ENCODE results near the gene ISX. TPM values are rescaled to one million over a fixed set of nuclear protein-coding genes. Genes with fewer than 3 reads are reported as not detected.

ISX gene
- total RNA-seq, 1 donor from 2014 or later = 4.0 TPM

- peaks cover 4% of the 10 kb centered on the region for H3K9me3 Mint-ChIP-seq
- TF ChIP-seq, protein P1, sequence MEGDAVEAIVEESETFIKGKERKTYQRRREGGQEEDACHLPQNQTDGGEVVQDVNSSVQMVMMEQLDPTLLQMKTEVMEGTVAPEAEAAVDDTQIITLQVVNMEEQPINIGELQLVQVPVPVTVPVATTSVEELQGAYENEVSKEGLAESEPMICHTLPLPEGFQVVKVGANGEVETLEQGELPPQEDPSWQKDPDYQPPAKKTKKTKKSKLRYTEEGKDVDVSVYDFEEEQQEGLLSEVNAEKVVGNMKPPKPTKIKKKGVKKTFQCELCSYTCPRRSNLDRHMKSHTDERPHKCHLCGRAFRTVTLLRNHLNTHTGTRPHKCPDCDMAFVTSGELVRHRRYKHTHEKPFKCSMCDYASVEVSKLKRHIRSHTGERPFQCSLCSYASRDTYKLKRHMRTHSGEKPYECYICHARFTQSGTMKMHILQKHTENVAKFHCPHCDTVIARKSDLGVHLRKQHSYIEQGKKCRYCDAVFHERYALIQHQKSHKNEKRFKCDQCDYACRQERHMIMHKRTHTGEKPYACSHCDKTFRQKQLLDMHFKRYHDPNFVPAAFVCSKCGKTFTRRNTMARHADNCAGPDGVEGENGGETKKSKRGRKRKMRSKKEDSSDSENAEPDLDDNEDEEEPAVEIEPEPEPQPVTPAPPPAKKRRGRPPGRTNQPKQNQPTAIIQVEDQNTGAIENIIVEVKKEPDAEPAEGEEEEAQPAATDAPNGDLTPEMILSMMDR (conservative IDR thresholded peaks at IDR 0.05) = no peak
- no peak overlapping the region for H3K27ac Mint-ChIP-seq
- H3K36me3 Mint-ChIP-seq = no peaks in the 10 kb centered on the region
- peaks cover 39% of the 10 kb centered on the region for H3K27me3 Mint-ChIP-seq
- H3K4me1 Mint-ChIP-seq (ENCODE audit: unreplicated experiment) = no peaks in the 10 kb centered on the region
- H3K4me3 Mint-ChIP-seq = no peak overlapping the region
- no peak for DNase-seq (ENCODE audit: extremely low spot score, unreplicated experiment)
Observed at GRCh38 chr22:35053060-35053835, 12.7 kb upstream of the ISX start.

DNA sequence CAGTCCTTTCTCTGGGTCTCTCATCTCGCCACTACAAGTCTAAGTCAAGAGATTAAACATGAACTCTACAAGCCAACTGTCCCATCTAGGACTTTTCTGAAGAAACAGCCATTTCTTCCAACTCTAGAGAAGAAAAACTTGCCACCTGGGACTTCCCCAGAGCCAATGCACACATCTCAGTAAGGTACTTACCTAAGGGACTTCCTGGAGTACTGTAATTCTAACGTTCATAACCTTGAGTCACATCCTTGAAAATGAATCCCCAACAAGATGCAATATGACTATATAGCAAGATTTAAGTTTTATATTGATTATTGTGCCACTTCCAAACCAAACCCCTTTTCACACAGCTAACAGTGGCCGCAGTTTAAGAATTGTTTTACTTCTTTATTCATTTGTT lies 11.9 kb upstream of the ISX start:
- no peak for DNase-seq (ENCODE audit: extremely low spot score, unreplicated experiment)

DNA sequence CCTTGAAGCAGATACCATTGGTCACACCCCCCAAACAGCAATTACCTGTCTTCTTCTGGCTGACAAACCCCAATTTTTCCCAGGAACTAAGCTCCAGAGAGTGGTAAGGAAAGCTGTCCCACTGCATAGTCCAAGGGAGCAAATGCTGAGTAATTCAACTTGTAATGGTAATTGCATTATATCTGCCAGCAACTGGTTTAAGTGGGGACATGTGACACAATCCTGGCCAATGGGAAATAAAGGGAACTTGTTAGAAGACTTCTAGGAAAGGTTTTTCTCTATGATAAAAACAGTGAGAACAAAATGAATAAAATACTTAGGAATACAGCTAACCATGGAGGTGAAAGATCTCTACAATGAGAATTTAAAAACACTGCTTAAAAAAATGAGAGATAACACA lies 9.5 kb upstream of the ISX start:
- no peak overlapping the region for H3K4me3 Mint-ChIP-seq
- TF ChIP-seq, protein P1 (conservative IDR thresholded peaks at IDR 0.05) = no peak
- H3K9me3 Mint-ChIP-seq = peaks cover 4% of the 10 kb centered on the region

More for the DNA sequence above, 11.9 kb upstream of the ISX start:
- Mint-ChIP-seq H3K27me3 (peaks cover 35% of the 10 kb centered on the region), H3K36me3 (no peaks in the 10 kb centered on the region), H3K27ac (no peak overlapping the region), H3K9me3 (peaks cover 4% of the 10 kb centered on the region), H3K4me1 (ENCODE audit: unreplicated experiment) (no peaks in the 10 kb centered on the region), H3K4me3 (no peak overlapping the region)
- TF ChIP-seq, protein P1 (conservative IDR thresholded peaks at IDR 0.05) = no peak

DNA sequence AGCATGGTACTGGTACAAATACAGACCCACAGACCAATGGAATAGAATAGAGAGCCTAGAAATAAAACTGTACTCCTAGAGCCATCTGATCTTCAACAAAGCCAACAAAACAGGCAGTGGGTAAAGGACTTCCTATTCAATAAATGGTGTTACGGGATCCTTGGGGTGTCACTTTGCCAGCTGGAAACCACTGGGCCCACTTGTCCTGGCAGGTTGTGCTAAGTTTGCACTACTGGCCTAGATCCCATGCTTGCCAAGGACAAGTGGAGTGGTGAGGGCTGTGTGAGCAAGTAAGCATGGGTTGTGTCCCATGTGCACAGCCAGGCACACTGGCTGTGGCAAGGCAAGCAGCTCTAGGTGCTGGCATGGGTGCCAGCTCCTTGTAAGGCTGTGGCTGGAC lies 8.8 kb upstream of the ISX start:
- peaks cover 15% of the 10 kb centered on the region for H3K27me3 Mint-ChIP-seq
- TF ChIP-seq, protein P1 (conservative IDR thresholded peaks at IDR 0.05) = no peak
- H3K4me1 Mint-ChIP-seq (ENCODE audit: unreplicated experiment) = no peaks in the 10 kb centered on the region
- H3K9me3 Mint-ChIP-seq = peaks cover 4% of the 10 kb centered on the region
- no peak overlapping the region for H3K4me3 Mint-ChIP-seq
- no peaks in the 10 kb centered on the region for H3K36me3 Mint-ChIP-seq
- DNase-seq (ENCODE audit: extremely low spot score, unreplicated experiment) = no peak
- no peak overlapping the region for H3K27ac Mint-ChIP-seq

More for the DNA sequence above, 9.5 kb upstream of the ISX start:
- Mint-ChIP-seq H3K36me3 (no peaks in the 10 kb centered on the region), H3K27me3 (peaks cover 15% of the 10 kb centered on the region), H3K4me1 (ENCODE audit: unreplicated experiment) (no peaks in the 10 kb centered on the region), H3K27ac (no peak overlapping the region)
- no peak for DNase-seq (ENCODE audit: extremely low spot score, unreplicated experiment)

DNA sequence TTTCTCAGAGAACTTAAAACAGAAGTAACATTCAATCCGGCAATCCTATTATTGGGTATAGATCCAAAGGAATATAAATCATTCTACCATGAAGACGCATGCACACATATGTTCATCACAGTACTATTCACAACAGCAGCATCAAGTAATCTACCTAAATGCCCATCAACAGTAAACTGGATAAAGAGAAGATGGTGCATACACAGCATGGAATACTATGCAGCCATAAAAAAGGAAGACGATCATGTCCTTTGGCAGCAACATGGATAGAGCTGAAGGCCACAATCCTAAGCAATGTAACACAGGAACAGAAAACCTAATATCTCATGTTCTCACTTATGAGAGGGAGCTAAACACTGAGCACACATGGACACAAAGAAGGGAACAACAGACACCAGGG lies 6.3 kb upstream of the ISX start:
- H3K4me1 Mint-ChIP-seq (ENCODE audit: unreplicated experiment) = peaks cover 3% of the 10 kb centered on the region
- DNase-seq (ENCODE audit: extremely low spot score, unreplicated experiment) = no peak
- H3K9me3 Mint-ChIP-seq = peaks cover 4% of the 10 kb centered on the region
- TF ChIP-seq, protein P1 (conservative IDR thresholded peaks at IDR 0.05) = no peak
- H3K4me3 Mint-ChIP-seq = no peak overlapping the region
- H3K27me3 Mint-ChIP-seq = peaks cover 10% of the 10 kb centered on the region
- H3K36me3 Mint-ChIP-seq = no peaks in the 10 kb centered on the region
- H3K27ac Mint-ChIP-seq = no peak overlapping the region
